DMS53 (cell line): Measurements from ENCODE around the gene CYB561.

ENCODE experiments used
- DNase-seq: peaks from one replicate; lab custom pipeline; 2025; lab: John Stamatoyannopoulos, UW

CYB561 gene

DNA sequence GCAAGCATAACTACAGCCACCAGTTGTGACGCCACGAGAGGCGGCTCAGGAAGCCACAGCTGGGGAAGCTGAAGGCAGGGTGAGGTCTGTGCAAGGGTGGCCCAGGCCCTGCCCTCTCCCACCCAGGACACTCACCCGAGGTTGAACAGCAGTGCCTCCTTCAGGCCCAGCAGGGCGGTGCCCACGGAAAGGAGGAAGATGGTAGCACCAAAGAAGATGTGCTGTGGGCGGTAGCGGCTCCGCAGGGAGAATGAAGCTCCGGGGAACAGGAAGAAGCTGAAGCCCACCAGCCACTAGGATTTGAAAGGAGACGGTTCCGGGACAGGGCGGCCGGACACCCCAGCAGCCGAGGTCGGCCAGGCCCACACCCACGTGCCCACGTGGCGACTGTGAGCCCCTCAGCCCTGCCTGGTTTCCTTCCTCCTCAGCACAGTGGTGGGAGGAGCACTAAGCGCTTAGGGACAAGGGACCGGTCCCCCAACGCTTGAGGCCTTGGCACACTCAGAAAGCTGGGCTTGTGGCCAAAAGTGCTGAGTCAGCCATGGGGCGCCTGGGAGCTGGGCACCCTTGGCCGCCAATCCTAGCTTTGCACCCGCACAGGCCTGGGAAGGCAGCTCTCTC is 11.0 kb downstream of the CYB561 start:
- peak; percentile 51 for DNase-seq

DNA sequence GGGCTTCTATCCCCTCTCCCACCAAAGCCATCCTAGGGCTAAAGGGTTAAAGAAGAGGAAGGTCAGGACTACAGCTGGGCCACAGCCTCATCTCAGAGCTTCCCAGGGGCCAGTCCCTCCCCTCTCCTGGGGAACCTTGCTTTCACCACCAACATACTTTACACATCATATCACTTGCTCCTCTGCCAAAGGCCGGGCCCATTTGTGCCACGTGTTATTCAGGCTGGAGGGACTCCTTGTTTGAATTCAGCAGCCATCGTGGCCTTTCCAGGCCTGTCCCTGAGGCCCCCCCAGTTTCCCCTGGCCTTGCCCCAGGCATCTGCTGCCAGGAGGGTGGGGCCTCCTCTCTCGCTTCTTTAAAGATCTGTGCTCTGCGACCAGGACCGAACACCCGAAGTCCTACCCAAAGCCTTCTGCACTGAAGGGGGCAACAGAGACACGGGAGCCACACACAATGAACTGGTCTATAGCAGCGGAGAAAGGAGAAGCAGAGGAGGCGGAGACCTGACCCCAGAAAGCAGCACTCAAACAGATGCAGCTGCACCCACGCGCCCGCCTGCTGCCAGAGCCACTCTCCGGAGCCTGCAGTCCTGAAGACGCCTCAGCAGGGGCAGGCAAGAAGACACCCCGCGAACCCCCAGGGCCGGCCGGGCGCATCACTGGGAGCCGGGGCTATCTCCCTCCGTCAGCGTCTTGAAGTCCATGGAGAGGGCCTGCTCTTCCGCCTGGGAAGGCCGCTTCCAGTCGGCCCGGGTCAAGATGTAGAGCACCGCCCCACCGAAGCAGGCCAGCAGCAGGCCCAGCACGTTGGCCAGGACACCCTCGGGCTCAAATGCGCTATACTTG is 12.1 kb downstream of the CYB561 start:
- no peak for DNase-seq

DNA sequence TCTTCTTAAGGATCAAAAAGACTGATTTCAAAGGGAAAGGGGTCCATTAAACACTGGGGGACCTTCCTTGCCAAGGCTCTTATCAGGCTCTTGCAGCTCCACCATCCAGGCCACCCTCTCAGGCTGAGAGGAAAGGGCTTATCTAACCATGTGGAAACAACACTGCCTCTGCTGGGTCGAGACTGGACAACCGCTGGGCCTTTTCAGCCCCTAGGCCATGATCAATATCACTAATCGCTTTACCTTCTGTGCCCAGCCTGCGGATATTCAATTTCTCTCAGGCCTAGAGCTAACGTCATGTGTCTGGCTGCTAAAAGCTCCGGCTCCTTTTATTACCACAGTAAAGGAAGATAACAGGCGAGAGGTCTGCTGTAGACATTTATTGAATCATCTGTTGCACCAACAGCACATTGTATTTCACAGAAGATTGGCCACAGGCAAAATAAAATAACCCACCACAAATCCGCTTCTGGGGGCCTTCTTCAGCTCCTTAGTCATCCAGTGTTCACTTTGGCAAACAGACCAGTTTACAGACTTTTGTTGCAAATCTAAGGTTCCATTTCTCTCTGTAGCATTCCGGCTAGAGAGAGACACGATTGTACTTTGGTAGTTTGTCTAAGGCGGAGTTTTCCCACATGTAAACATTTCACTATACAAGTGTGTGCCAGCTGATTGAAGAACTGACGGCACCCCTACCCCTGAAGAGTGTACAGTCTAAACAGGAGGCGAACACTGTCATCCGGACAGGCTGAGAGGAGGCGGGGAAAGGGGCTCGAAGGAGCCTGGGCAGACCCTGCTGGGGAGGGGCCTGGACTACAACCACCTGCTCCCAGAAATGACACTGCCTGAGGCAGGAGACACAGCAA is 13.9 kb downstream of the CYB561 start:
- peak; percentile 47 for DNase-seq

- DNase-seq, result no peak
Measured at GRCh38 chr17:63431618-63431938, 14.5 kb downstream of the CYB561 start.

- DNase-seq, result no peak
Measured at GRCh38 chr17:63430223-63430622, 15.9 kb downstream of the CYB561 start.

DNA sequence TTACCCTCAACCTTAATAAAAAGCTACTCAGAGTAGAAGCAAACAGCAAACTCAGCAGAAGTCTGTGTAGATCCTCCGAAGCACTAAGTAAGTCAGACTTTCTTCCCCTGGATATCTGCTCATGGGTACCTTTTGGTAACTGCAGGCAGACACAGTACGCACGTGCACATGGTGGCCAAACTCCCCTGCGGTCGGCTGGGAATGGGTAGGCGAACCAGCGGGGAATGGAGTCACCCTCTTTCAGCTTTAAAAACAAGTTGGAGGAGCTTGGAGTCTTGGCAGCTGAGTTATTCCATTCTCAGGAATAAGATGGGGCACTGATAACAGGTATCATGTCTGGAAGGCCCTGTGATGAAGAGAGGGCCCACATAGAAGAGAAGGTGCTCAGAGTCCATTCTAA is 16.3 kb downstream of the CYB561 start:
- no peak for DNase-seq

DNA sequence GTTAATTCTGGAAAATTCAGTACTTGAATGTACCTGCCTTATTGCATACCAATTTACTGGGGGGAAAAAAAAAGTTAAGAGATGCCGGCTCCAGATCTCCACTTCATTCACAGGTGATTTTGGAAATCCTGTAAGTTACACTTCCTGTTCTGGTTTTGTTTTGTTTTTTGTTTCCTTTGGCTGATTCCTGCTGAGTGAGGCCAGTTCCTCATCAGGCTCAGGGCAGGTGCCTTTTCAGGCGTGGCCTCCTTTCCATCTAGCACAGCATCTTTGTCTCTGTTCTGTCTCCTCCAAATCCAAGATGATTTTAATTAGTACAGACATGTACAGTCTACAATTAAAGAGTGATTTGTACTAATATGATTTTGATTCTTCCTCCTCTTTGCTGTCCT is 19.2 kb downstream of the CYB561 start:
- DNase-seq, result no peak

GRCh38 chr17:63426041-63426916 is 19.8 kb downstream of the CYB561 start:
- no peak for DNase-seq

DNA sequence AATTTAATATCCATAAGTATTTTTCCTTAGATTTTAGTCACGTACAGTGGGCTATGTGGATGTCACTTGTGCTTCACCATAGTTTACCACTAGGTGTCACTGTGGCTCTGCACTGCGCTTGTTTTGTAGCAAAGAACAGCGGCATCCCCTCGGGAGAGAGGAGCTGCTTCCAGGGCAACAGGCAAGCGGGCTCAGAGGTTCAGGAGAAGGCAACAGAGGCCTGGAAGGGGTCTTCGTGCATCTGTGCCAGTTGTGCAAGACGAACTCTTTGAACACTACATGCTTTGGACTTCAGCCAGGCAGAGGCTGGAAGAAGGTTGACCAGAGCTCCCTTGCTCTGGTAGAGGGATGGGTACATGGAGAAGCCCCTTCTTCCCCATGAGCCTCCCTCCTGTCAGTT is 20.6 kb downstream of the CYB561 start:
- DNase-seq, result peak; percentile 81

GRCh38 chr17:63423963-63424362 is 22.1 kb downstream of the CYB561 start:
- DNase-seq, result no peak

DNA sequence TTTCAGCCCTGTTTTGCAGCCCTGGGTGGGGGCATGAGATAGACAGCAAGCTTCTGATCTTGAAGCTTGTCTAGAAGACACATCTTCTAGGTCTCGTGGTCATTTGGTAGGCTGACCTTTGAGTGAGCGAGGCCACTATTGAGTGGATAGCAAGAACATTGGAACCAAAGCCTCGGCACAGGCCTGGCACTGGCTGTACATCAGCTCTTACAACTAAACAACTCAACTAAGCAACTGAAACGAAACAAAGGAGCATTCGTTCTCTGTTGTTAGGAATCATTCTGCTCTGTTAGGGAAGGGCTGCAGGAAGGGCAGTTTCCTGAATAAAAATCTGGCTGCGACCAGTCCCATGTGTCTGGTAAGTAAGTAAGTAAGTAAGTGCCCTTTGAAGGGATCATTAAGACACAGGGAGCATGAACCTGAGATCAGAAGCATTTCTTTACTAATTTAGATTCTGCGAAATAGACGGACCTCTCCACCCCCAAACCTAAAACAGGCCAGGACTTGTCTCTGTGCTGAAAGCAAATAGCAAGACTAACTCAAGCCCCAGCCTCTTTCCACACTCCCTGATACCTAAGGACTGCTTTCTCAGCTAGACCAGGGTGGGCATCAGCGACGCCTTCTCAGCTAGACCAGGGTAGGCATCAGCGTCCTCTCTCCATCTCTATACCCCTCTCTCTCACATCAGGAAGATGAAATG is 22.7 kb downstream of the CYB561 start:
- DNase-seq, result no peak

- DNase-seq, result no peak
Measured at GRCh38 chr17:63421681-63422645, 24.1 kb downstream of the CYB561 start.

DNA sequence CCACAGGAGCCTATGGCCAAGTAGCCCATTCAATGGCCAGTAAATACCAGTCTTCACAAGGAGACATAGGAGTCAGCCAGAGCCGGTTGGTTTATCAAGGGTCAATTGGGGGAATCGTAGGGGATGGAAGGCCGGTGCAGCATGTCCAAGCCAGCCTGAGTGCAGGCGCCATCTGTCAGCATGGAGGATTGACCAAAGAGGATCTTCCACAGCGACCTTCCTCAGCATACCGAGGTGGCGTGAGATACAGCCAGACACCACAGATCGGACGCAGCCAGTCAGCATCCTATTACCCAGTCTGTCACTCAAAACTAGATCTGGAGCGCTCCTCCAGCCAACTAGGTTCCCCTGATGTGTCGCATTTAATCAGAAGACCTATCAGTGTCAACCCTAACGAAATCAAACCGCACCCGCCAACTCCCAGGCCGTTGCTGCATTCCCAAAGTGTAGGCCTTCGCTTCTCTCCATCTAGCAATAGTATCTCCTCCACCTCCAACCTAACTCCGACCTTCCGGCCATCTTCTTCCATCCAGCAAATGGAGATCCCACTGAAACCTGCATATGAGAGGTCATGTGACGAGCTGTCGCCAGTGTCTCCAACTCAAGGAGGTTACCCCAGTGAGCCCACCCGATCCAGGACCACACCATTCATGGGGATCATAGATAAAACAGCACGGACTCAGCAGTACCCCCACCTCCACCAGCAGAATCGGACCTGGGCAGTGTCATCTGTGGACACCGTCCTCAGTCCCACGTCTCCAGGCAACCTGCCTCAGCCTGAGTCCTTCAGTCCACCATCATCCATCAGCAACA is 25.0 kb downstream of the CYB561 start:
- no peak for DNase-seq

DNA sequence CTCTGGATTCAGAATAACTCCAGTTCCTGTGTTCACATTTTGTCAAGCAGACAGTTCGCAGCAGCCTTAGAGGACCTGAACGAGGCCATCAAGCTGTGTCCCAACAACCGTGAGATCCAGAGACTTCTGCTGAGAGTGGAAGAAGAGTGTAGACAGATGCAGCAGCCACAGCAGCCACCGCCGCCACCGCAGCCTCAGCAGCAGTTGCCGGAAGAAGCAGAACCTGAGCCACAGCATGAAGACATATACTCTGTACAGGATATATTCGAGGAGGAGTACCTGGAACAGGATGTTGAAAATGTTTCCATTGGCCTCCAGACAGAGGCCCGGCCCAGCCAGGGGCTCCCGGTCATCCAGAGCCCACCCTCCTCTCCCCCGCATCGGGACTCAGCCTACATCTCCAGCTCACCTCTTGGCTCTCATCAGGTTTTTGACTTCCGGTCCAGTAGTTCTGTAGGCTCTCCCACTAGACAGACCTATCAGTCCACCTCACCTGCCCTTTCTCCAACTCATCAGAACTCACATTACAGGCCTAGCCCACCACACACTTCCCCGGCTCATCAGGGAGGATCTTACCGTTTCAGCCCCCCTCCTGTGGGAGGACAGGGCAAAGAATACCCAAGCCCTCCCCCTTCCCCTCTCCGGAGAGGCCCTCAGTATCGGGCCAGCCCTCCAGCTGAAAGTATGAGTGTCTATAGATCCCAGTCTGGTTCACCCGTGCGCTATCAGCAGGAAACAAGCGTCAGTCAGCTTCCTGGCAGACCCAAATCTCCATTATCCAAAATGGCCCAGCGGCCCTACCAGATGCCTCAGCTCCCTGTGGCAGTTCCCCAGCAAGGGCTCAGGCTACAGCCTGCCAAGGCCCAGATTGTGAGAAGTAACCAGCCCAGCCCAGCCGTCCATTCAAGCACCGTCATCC is 25.9 kb downstream of the CYB561 start:
- DNase-seq, result no peak

GRCh38 chr17:63419398-63419797 is 26.7 kb downstream of the CYB561 start:
- no peak for DNase-seq

- DNase-seq, result no peak
Measured at GRCh38 chr17:63418540-63418939, 27.6 kb downstream of the CYB561 start.

- DNase-seq, result no peak
Measured at GRCh38 chr17:63414222-63414621, 31.9 kb downstream of the CYB561 start.

DNA sequence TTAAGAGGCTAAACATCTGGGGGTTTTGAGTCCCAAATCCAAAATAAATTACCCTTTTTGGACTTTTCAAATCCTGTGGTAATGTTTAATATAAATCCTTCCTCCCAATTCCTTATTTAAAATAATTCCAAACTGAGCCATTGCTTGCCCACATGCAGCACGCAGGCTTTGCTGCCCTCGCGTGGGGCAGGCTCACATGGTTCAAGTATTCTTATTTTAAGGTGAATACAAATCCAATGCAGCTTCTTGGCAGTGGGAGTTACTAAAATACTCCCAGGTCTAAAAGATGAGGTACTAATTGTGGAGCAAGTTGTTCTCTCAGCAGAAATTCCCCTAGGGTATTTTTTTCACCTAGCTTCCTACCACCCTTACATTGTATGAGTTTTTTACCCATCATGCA is 33.0 kb downstream of the CYB561 start:
- no peak for DNase-seq
